Articular chondrocyte of knee joint (primary cell): ENCODE data around the gene C3orf52. TPM values are rescaled to one million over a fixed set of nuclear protein-coding genes. Genes with fewer than 3 reads are reported as not detected.

Source experiments
- small RNA-seq: library from RNA; depleted of rRNA; stranded (forward); fragments of <200 nt; gene quantifications from one replicate; pipeline ENCODE3, GENCODE V24; 2012
- total RNA-seq: library from RNA; depleted of rRNA; stranded (reverse); fragments of >200 nt; gene quantifications from 2 replicates; pipeline ENCODE4 v1.2.3, GENCODE V29; 2012

Gene C3orf52
- 5.1 and 5.8 TPM in 2 replicates for total RNA-seq

DNA sequence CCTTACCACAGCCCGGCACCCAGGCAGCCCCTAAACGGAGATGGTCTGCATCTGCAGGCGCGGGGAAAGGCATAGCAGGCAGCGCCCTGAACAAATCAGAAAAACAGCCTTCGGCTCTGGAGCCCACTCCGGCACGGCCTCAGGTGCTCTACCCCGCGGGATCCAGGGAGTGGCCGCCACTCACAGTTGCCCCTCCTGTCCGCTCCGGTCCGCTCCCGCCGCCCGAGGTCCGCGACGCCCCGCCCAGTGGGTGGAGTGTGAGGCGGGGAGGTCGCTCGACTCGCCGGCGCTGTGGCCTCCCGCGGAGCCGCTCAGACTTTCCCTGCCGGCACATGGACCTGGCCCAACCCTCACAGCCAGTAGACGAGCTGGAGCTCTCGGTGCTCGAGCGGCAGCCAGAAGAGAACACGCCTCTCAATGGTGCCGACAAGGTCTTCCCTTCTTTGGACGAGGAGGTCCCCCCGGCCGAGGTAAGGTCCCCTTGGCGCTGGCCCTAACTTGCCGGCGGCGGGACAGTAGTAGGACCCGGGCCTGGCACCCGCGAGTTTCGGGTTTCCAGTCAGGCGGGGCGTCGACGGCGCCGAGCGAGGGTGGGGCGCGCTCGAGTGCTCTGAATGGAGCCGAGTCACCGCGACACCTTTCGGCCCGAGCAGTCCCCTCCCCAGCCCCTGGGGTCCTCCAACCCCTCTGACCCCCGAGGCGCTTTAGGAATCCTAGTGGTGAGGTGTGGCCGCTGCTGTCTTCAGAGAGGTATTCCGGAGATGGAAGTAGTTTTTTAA, at the start of gene C3orf52:
Gene C3orf52, plus strand, starts transcription at position 314 of the 779 bp plus-strand sequence. Its CDS starts 19 bp downstream, at position 333.

DNA sequence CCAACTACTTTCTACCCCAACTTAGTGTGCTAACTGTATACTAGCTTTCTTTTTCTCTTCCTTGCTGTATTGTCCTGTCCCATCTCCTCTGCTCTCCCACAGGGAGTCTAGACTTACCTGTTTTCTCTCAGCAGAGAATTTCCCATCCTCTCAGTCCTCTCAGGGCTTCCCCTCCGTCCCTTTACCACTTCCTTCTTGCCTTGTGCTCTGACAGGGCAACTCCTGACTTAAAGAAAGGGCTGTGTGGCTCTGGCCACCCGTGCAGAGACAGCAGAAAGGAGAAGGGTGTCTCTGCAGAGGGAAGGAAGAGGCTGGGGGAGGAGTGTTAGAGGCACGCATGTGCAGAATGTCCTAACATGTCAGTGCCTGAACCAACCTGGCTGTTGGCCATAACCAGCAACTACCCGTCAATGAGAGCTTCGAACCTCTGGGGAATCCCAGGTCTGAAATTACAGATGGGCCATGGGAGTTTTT, 46.8 kb downstream of the C3orf52 start, which contains the start of gene GCSAM:
Gene GCSAM, minus strand, starts transcription at position 274 of the 474 bp plus-strand sequence. Its CDS starts 128 bp downstream, at position 146.

Small RNAs within 50 kb of the gene (small RNA-seq; reads per million reads assigned to genes)
- not detected for gene MIR567

Other genes starting within 250 kb of the C3orf52 start
- 21.7 and 22.9 TPM in 2 replicates for gene PHLDB2, start 227.1 kb upstream of the C3orf52 start, total RNA-seq
- 34.5 and 38.2 TPM in 2 replicates for gene ABHD10, start 107.4 kb upstream of the C3orf52 start, total RNA-seq
- gene TAGLN3, start 87.5 kb upstream of the C3orf52 start, total RNA-seq, result not detected in 2 replicates
- not detected in 2 replicates for gene TMPRSS7, start 51.7 kb upstream of the C3orf52 start, total RNA-seq
- gene GCSAM, start 46.9 kb downstream of the C3orf52 start, total RNA-seq, result not detected in 2 replicates
- gene SLC9C1, start 207.8 kb downstream of the C3orf52 start, total RNA-seq, result under 0.01 TPM in 1 of 2 replicates, not detected in the other
- not detected in 2 replicates for gene CD200, start 246.8 kb downstream of the C3orf52 start, total RNA-seq